ENCODE measurements around the gene KIAA1755.

KIAA1755 gene

DNA sequence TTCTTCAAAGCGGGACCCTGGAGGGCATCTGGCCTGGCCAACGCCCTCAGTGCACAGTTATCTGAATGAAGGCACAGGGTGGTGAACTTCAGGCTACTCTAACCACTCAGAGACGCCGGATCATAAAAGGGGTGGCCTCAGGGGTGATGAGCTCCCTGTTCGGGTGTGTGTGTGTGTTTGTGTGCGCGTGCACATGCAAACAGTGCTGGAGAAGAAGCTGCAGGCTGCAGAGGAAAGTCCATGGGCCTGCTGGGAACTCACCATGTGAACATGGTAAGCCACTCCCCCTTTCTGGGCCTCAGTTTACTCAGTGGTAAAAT lies 42.0 kb downstream of the KIAA1755 start:
- DNase-seq, result no peak
- TF ChIP-seq POLR2A (IDR thresholded peaks at IDR 0.05; ENCODE audit: low read length), result no peak
- TF ChIP-seq GATA1 (IDR thresholded peaks at IDR 0.05; ENCODE audit: low read depth, low read length), result no peak

DNA sequence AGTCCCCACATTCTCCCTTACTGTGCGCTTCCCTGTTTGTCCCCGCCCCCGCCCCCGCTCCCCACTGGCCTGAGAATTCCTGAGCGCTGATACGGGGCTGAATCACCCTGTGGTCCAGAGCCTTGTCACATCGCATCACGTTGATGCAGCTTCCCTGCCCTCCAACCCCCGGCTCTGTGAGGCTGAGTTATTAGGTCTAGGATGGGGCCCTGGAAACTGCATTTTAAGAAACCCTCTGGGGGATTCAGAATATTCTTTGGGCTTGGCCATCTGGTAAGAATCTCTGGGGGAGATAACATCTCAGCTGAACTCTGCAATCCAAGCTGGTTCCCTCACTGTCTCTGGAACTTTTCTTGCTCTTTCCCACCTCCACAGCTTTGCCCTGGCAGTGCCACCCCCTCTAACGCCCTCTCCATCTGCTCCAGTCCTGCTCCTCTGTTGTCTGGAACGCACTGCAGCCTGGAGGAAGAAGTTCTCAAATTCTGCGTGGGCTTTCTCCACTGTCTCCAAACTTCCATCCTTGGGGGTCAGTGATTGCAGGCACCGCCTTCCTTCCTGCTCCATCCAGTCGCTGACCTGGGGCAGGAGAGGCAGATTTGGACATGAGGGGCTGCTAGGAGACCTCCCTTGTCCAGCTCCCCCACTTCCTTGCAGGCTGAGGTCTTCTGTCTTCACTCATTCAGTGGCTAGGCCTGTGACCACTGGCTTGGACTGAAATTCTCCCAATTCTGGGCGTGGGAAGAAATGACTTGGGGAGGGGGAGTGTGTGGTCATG lies 42.6 kb downstream of the KIAA1755 start:
- no peak for DNase-seq
- TF ChIP-seq GATA1 (IDR thresholded peaks at IDR 0.05; ENCODE audit: low read depth, low read length) (no peak), POLR2A (IDR thresholded peaks at IDR 0.05; ENCODE audit: low read length) (no peak)

DNA sequence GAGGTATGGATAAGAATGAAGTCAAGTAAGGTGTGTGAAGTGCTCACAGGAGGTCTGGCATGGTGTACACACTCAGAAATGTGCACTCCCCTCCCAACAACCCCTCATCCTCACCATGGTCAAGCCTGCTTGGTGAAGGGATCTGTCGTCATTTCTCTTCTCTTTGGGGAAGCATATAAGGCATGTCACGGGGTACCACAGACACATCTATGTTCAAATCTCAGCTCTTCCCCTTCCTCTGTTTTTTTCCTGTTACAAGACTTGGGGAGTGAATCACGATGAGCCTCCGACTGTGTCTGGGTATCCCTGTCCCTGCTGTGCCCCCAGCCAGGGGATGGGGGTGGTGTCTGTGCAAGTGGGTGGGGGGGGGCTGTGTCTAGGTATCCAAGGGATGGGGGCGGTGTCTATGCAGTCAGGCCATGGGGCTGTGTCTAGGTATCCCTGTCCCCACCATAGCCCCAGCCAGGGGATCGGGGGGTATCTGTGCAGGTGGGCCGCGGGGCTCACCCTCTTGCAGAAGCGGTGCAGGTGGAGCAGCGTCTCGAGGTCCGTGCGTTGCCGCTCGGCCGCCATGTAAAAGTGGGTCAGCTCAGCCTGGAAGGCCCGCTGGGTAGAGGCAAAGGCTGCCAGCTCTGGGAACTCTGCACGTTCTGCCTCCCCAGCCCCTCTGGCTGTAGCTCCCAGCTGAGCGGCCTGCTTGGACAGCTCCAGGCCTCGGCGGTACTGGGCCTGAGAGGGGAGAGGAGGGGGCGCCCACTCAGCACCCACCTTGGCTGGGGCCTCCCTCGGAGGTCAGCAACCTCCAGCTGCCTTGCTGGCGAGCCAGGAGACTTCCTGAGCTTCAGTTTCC lies 43.6 kb downstream of the KIAA1755 start:
- no peak for DNase-seq
- no peak for TF ChIP-seq POLR2A (IDR thresholded peaks at IDR 0.05; ENCODE audit: low read length)
- TF ChIP-seq GATA1 (IDR thresholded peaks at IDR 0.05; ENCODE audit: low read depth, low read length), result no peak

DNA sequence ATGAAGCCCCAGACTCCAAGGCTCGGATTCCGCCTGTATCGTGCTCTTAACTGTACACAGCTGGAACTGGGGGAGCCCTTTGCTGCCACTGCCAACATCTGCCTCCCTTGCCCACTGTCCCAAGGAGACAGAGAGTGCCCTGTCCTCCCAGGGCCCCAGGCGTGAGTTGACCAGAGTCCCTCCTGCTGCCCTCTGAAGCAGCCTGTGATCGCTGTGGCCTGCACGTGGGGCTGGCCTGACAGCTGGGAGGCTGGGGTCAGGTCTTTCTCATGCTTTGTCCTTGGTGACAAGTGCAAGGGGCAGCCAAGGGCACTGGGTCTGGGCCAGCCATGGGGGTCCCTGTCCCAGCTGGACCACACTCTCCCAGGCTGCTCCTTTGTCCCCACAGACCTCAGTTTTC lies 44.3 kb downstream of the KIAA1755 start:
- TF ChIP-seq POLR2A (IDR thresholded peaks at IDR 0.05; ENCODE audit: low read length) (no peak), GATA1 (IDR thresholded peaks at IDR 0.05; ENCODE audit: low read depth, low read length) (no peak)
- DNase-seq, result no peak

DNA sequence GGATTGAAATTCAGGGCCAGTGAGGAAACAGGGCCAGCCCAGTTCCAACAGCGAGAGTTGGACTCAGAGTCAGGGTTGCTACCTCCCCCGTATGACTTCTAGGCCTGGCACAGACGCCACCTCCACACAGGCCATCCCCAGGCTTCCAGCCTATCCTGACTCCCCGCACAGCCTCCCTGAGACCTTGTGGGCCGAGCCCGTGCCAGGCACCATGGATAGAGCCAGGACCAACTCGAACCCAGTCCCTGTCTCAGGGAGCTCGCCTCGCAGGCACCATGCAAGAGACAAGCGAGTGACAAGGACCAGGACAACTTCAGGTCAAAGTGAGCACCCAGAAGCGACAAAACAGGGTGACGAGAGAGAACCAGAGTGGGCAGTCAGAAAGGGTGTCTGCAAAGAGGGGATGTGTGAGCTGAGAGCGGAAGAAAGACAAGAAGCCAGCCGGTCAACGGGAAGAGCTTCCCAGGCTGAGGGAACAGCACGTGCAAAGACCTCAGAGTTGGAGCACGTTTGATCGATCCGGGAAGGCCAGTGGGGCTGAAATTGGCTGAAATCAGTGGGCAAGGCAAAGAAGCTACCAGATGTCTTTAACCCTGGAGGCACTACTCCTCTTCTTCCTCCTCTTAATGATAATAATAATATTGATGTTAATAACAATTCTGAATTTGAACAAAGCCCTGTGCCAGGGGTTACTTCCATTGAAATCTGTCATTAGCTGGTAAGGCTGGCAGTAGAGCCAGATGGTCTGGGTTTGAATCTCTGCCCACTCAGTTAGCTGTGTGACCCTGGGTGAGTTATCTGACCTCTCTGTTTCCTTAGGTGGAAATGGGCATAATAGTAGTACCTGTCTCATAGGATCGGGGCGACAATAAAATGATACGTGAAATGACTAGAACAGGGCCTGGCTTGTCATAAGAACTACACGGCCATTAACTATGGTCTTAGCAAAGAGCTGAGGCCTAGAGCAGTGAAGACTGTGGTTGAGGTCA lies 45.0 kb downstream of the KIAA1755 start:
- no peak for DNase-seq

DNA sequence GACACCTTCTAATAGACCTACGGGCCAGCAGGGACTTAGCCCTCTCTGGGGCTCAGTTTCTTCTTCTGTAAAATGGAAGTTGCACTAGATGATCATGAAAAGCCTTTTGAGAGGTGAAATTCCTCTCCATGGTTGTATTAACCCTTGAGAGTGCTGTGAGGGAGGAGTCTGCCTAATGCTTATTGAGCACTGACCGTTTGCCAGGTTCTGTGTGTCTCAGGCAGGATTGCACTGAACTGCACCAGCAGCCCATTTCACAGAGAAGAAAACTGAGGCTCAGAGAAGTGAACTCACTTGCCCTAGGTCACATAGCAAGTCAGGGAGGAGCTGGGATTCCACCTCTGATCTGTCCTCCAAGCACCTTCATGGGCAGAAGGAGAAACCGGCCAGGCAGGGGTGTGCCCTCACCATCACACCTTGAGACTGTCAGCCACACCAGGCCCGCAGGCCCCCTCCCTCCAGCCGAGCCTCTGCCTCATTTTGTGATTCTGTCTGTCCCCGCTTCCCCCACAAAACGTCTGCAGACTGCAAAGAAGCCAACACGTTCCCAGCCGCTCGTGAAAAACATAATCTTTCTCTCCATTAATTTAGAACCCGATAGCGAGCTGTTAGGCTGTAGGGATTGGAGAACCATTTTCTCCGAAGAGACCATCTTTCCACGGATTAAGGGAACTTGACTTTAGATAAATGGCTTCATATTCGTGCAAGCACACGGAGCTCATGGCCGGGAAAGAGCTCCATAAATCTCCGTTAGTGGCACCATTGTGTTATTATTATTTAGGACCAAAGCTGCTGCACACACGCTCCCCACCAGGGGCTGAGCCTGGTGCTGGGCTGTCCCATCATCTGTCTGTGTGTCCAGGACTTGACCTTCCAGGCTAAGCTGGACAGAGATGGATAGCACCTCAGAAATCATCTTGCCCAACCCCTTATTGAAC lies 46.0 kb downstream of the KIAA1755 start:
- DNase-seq, result no peak
- TF ChIP-seq POLR2A (IDR thresholded peaks at IDR 0.05; ENCODE audit: low read length) (no peak), GATA1 (IDR thresholded peaks at IDR 0.05; ENCODE audit: low read depth, low read length) (no peak)

More for the DNA sequence above, 45.0 kb downstream of the KIAA1755 start:
- TF ChIP-seq GATA1 (IDR thresholded peaks at IDR 0.05; ENCODE audit: low read depth, low read length) (no peak), POLR2A (IDR thresholded peaks at IDR 0.05; ENCODE audit: low read length) (no peak)

DNA sequence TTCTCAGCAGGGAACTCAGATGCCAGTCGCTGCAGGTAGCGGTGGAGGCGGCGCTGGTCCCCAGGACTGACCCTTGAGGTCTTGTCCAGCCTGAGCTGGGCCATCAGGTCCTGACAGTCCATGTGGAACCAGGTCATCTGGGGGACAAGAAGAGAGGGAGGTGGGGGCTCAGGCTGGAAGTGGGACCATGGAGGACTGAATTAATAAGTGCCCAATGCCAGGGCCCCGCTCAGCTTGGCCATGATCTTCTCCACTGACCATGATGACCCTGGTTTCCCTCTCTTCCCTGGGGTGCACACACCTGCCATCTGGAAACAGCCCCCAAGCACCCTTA lies 47.0 kb downstream of the KIAA1755 start:
- TF ChIP-seq POLR2A (IDR thresholded peaks at IDR 0.05; ENCODE audit: low read length), result no peak
- TF ChIP-seq GATA1 (IDR thresholded peaks at IDR 0.05; ENCODE audit: low read depth, low read length), result no peak
- no peak for DNase-seq

DNA sequence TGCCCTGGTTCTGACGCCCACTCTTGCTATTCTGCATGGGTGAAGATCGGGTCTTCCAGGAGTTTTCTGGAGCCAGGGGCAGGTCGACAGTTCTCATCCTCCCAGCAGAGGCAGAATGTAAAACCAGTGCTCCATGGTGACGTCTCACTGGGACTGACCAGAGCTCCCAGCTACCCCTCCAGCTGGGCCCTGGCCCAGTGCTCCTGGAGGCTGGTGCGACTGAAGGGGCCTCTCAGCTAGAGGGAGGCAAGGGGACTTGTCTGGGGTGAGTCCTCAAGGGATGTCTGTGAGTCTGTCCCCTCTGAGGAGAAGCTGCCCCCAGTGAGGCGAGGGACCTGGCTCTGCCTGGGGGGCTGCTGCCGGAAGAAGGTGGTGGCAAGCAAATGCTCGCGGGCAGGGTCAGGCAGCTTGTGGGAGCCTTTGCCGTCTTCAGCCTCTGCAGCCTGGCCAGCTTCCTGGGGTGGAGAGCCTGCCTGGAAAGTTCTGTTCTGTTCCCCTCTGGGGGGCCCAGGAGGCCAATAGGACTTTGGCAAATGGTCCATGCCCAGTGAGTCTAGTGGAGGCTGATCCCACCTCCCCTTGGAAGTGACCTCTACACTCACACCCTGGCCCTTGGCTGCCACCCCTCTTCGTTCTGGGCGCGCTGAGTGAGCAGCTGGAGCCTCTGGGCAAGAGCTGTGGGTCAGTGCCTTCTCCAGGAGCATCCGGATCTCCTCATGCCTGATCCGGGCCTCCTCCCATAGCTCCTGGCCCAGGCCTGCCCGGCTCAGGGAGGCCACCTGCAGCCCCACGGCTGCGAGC lies 47.5 kb downstream of the KIAA1755 start:
- no peak for DNase-seq
- TF ChIP-seq GATA1 (IDR thresholded peaks at IDR 0.05; ENCODE audit: low read depth, low read length), result no peak

DNA sequence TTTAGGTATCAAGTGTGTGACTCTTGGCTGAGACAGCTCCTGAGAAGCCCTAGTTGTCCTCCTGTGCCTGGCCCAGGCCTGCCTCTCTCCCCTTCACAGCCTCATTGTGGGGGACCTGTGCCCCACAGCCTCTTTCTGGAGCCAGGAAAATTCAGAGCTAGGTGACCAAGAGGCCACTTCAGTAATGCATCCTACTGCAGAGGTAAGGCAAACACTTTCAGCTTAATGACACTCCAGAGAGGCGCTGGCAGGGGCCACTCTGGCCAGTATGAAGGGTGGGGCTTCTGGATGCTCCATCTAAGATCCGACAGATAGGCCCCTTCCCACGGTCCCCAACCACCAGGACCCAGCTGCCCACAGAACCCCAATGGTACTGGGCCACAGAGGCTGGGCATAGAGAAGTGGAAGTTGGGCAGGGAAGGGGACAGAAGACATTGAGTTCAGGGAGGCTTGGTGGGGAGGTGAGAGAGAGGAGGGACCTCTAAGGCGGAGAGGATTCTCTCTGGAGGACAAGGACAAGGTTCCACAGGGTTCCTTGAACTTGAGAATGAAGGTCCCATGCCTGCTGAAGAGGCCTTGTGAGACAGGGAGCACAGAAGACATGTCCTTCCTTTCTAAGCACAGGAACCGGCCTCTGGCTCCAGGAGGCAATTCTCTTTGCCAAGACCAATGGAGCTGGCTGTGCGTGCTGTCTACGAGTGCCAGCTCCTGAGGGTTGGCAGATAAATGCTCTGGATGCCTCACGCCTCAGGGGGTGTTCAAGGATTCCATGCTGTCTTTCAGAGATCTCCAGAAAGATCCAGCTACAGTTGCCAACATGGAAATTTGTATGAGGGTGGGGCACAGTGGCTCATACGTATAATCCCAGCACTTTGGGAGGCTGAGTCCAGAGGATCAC lies 49.1 kb downstream of the KIAA1755 start:
- DNase-seq, result no peak
- TF ChIP-seq POLR2A (IDR thresholded peaks at IDR 0.05; ENCODE audit: low read length) (no peak), GATA1 (IDR thresholded peaks at IDR 0.05; ENCODE audit: low read depth, low read length) (no peak)

DNA sequence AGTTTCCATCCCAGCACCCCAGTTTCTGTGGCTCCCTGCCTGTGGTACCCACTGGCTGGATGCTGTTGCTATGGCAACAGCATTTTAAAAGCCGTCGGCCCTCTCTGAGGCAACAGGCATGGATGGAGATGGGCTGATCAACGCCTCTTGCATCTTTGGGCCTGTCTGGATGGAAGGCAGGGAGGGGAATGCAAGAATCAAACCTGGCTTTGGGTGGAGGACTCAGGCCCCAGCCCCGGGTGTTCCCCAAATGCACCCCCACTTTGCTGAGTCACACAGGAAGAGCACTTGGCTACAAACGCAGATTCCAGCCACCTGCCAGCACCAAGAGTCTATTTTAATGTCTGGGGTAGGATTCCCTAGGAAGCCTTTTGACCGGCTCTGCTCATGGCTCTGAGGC lies 49.8 kb downstream of the KIAA1755 start:
- peak in 1 of 2 experiments; percentile 11 for DNase-seq
- TF ChIP-seq GATA1 (IDR thresholded peaks at IDR 0.05; ENCODE audit: low read depth, low read length) (no peak), POLR2A (IDR thresholded peaks at IDR 0.05; ENCODE audit: low read length) (no peak)

DNA sequence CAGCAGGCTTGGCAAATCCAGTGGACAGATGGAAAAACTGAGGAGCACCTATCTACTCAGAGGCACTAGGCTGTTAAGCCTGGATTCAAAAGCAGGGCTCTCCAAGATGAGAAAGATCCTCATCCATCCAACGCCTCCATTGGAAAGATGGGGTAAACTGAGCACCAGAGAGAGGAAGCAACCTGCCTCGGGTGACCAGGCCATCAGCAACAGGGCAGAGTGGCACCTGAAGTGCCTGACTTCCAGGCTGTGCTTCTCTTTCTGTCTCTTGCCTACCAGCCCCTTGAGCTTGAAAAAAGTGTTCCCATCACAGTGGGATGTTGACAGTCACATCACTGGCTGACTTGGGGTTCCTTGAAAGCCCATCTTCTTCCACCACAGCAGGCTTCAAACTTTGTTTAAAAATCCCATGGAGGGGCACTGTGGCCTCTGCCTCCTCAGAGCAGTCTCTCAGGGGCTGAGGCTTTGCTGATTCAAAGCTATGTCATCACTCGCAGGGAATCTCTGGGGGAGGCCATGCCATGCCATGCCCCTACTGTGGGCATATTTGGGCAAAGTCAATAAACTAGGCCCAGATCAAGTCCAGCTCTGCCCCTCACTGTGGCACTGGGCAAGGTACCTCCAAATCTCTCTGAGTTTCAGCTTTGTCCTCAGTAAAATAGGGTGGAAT lies 50.7 kb downstream of the KIAA1755 start:
- DNase-seq, result no peak
- TF ChIP-seq POLR2A (IDR thresholded peaks at IDR 0.05; ENCODE audit: low read length), result no peak
- TF ChIP-seq GATA1 (IDR thresholded peaks at IDR 0.05; ENCODE audit: low read depth, low read length), result no peak

All from erythroblast (primary cell).